DND-41 (cell line): ENCODE measurements around the gene CSNK1A1.
"Not testable (repeated sequence)": the region's sequence is repeated elsewhere in the genome, so short reads cannot be mapped to it uniquely, and the experiment has no call there.

ENCODE experiments used
- CTCF ChIP-seq: IDR thresholded peaks from 2 replicates; pipeline ENCODE4 v1.5.1; 2012; ENCODE audit warnings: borderline replicate concordance, low read length, moderate library complexity, mild to moderate bottlenecking; ENCODE audit not compliant: poor library complexity, severe bottlenecking; ENCODE audit errors: extremely low read depth
- EZH2 ChIP-seq: IDR thresholded peaks from 3 replicates; pipeline ENCODE4 v1.6.1; 2012; ENCODE audit warnings: borderline replicate concordance, low read depth, mild to moderate bottlenecking, moderate library complexity, low read length, inconsistent platforms; ENCODE audit not compliant: severe bottlenecking

- not testable (repeated sequence) for TF ChIP-seq EZH2, CTCF
Measured at GRCh38 chr5:149595105-149595504, 43.9 kb upstream of the CSNK1A1 start.
